CD4-positive, alpha-beta T cell treated with Interleukin-10 for 1 hour (primary cell): ENCODE results near the gene SAMD3.
"Not testable (repeated sequence)": the region's sequence is repeated elsewhere in the genome, so short reads cannot be mapped to it uniquely, and the experiment has no call there.

Source experiments
- DNase-seq: peaks from one replicate; pipeline ENCODE4 v3.0.0-alpha.2; 2020

The SAMD3 gene

GRCh38 chr6:130222775-130223174, at the start of gene SAMD3:
Gene SAMD3, minus strand, starts transcription at chr6:130222951. Its CDS starts 7,678 bp downstream, at chr6:130215273.
- DNase-seq, result peak; percentile 49

- no peak for DNase-seq
These were observed 47.4 kb upstream of the SAMD3 start for GRCh38 chr6:130269969-130270635.

- DNase-seq, result not testable (repeated sequence)
These were observed 42.8 kb upstream of the SAMD3 start for GRCh38 chr6:130265553-130265952.

GRCh38 chr6:130262008-130262407, 39.3 kb upstream of the SAMD3 start:
- DNase-seq, result no peak

- not testable (repeated sequence) for DNase-seq
These were observed 38.8 kb upstream of the SAMD3 start for GRCh38 chr6:130261558-130261957.

- DNase-seq, result peak; percentile 46
These were observed 38.0 kb upstream of the SAMD3 start for GRCh38 chr6:130260614-130261241.

- peak; percentile 18 for DNase-seq
These were observed 37.3 kb upstream of the SAMD3 start for GRCh38 chr6:130260050-130260462.

GRCh38 chr6:130259557-130259956, 36.8 kb upstream of the SAMD3 start:
- no peak for DNase-seq

- no peak for DNase-seq
These were observed 36.4 kb upstream of the SAMD3 start for GRCh38 chr6:130259140-130259539.

GRCh38 chr6:130252527-130253237, 29.9 kb upstream of the SAMD3 start:
- no peak for DNase-seq

GRCh38 chr6:130245267-130245666, 22.5 kb upstream of the SAMD3 start:
- DNase-seq, result no peak

GRCh38 chr6:130244728-130245127, 22.0 kb upstream of the SAMD3 start:
- DNase-seq, result no peak

GRCh38 chr6:130240232-130240631, 17.5 kb upstream of the SAMD3 start:
- DNase-seq, result no peak

GRCh38 chr6:130239755-130240154, 17.0 kb upstream of the SAMD3 start:
- DNase-seq, result no peak

- no peak for DNase-seq
These were observed 10.6 kb upstream of the SAMD3 start for GRCh38 chr6:130233330-130233729.

- not testable (repeated sequence) for DNase-seq
These were observed 7.8 kb upstream of the SAMD3 start for GRCh38 chr6:130230531-130230930.

GRCh38 chr6:130229645-130230044, 6.9 kb upstream of the SAMD3 start:
- no peak for DNase-seq

GRCh38 chr6:130223508-130223907, 757 bp upstream of the SAMD3 start:
- peak; percentile 82 for DNase-seq

GRCh38 chr6:130218134-130218533, 4.6 kb downstream of the SAMD3 start:
- DNase-seq, result no peak

- peak; percentile 33 for DNase-seq
These were observed 6.1 kb downstream of the SAMD3 start for GRCh38 chr6:130216620-130217019.

- peak; percentile 76 for DNase-seq
These were observed 7.2 kb downstream of the SAMD3 start for GRCh38 chr6:130215526-130215925.

GRCh38 chr6:130212215-130212874, 10.4 kb downstream of the SAMD3 start:
- no peak for DNase-seq

- no peak for DNase-seq
These were observed 11.1 kb downstream of the SAMD3 start for GRCh38 chr6:130211691-130212090.
